SK-N-SH (cell line): ENCODE data around the gene ELN.

Experiments used
- EZH2phosphoT487 ChIP-seq: fragments of 200-600 bp; sonication (generic); IDR thresholded peaks from 2 replicates; pipeline ENCODE4 v1.6.1; 2017; ENCODE audit warnings: low read depth, mixed run types, mild to moderate bottlenecking, antibody characterized with exemption, moderate library complexity, borderline replicate concordance
- RAD21 ChIP-seq: IDR thresholded peaks from 2 replicates; pipeline ENCODE4 v1.6.1; 2012; ENCODE audit warnings: mild to moderate bottlenecking, low read length
- RFX5 ChIP-seq: IDR thresholded peaks from 2 replicates; pipeline ENCODE4 v1.6.1; 2012; ENCODE audit warnings: mild to moderate bottlenecking, improper control_type of control experiment, low read length
- SIN3A ChIP-seq: IDR thresholded peaks from 2 replicates; pipeline ENCODE4 v1.6.1; 2012; ENCODE audit warnings: low read depth, mild to moderate bottlenecking, low read length, moderate library complexity, borderline replicate concordance
- USF2 ChIP-seq: fragments of 150-350 bp; IDR thresholded peaks from 2 replicates; pipeline ENCODE4 v1.6.1; 2017; ENCODE audit warnings: antibody characterized with exemption, low read length, low read depth, borderline replicate concordance
- TF ChIP-seq, protein P1 (sequence below): fragments of 200-600 bp; sonication (generic); IDR thresholded peaks from 2 replicates; pipeline ENCODE4 v1.6.1; 2017; ENCODE audit warnings: antibody characterized with exemption, mild to moderate bottlenecking, moderate library complexity

GRCh38 chr7:74020390-74020789, 7.6 kb upstream of the ELN start:
- TF ChIP-seq SIN3A (no peak), EZH2phosphoT487 (no peak), RFX5 (no peak), RAD21 (no peak), USF2 (no peak)
- TF ChIP-seq, protein P1, sequence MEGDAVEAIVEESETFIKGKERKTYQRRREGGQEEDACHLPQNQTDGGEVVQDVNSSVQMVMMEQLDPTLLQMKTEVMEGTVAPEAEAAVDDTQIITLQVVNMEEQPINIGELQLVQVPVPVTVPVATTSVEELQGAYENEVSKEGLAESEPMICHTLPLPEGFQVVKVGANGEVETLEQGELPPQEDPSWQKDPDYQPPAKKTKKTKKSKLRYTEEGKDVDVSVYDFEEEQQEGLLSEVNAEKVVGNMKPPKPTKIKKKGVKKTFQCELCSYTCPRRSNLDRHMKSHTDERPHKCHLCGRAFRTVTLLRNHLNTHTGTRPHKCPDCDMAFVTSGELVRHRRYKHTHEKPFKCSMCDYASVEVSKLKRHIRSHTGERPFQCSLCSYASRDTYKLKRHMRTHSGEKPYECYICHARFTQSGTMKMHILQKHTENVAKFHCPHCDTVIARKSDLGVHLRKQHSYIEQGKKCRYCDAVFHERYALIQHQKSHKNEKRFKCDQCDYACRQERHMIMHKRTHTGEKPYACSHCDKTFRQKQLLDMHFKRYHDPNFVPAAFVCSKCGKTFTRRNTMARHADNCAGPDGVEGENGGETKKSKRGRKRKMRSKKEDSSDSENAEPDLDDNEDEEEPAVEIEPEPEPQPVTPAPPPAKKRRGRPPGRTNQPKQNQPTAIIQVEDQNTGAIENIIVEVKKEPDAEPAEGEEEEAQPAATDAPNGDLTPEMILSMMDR, result no peak
